K562 treated with DMSO at 1 percent for 24 hours (cell line): ENCODE measurements around the gene FERMT3. TPM values are rescaled to one million over a fixed set of nuclear protein-coding genes. Genes with fewer than 3 reads are reported as not detected.

Experiments
- total RNA-seq: library from RNA; unstranded; fragments of 300-600 nt; gene quantifications from 2 replicates; pipeline ENCODE4 v1.2.3, GENCODE V29; 2022; ENCODE audit warnings: low read depth; ENCODE audit not compliant: insufficient read depth

The FERMT3 gene
- total RNA-seq: 99.5 and 134 TPM in 2 replicates

DNA sequence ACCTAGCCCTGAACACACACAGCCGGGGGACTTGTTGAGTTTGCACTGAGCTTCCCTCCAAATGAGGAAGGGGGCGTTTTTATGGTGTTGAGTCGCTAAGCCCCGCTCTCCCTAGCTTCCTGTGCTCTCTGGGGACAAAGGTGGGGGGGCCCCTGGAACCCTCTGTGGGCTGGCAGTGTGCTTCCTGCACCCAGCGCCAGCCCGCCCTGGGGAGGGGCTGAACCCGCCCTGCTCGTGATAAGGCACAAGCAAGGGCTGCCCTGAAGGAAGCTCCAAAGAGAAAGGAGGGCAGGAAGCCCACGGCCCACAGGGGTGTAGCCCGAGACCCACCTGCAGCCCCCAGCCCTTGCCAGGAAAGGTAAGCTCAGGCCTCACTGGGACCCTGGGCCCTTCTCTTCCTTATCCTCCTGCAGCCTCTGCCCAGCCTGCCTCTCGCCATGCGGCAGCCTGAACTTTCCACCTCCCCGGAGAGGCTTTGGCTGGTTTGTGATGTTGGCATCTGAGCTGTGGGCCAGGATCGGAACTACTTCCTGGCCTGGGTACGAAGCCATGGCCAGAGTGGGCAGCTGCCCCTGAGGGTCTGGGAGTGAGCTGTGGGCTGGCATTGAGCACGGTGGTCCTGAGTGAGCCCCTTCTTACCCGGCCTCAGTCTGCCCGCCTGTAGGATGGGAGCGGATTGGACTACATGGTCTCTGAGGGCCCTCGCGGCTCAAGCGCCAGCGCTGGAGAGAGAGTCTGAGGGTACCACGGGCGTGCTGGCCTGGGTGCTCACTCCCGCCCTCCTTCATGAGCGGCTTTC is at the start of gene FERMT3:
Gene FERMT3, plus strand, starts transcription at position 265 of the 799 bp plus-strand sequence. CDS start 644 bp downstream, outside the sequence.

DNA sequence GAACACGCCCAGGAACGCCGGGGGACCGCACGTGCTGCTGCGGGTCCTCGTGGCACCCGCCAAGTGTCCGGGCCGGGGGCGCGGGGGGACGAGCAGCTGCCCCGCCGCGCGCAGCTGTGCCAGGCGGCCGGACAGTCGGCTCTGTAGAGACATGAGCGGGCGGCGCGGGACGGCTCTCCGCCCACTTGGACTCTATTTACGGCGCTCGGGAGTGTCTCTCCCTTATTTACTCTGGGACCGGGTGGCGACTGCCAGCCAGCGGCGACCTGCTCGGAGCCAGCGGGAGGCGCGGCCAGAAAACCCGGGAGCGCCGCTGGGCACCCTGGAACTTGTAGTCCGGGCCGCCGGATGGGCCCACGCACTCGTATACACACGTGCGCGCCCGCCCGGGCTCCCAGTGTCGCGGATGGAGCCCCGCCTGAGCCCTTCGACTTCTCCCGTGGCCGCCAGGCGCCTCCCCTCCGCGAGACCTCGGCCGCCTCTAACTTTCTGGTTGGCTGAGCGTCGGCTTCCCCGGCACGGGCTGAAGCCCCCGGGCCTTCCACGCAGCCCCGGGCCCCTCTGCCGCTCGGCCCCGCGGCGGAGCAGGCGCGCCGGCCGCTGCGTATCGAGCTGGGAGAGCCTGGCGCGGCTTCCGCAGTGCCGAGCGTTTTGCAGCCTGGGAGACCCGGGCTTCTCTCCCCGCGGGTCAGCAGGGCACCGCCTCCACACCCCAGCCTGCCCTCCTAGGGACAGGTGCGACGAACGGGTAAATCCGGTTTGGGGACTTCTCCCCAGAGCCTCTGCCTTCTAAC is 40.5 kb upstream of the FERMT3 start, which contains the start of gene MACROD1:
Gene MACROD1, minus strand, starts transcription at position 272 of the 794 bp plus-strand sequence. Its CDS starts 119 bp downstream, at position 153.

DNA sequence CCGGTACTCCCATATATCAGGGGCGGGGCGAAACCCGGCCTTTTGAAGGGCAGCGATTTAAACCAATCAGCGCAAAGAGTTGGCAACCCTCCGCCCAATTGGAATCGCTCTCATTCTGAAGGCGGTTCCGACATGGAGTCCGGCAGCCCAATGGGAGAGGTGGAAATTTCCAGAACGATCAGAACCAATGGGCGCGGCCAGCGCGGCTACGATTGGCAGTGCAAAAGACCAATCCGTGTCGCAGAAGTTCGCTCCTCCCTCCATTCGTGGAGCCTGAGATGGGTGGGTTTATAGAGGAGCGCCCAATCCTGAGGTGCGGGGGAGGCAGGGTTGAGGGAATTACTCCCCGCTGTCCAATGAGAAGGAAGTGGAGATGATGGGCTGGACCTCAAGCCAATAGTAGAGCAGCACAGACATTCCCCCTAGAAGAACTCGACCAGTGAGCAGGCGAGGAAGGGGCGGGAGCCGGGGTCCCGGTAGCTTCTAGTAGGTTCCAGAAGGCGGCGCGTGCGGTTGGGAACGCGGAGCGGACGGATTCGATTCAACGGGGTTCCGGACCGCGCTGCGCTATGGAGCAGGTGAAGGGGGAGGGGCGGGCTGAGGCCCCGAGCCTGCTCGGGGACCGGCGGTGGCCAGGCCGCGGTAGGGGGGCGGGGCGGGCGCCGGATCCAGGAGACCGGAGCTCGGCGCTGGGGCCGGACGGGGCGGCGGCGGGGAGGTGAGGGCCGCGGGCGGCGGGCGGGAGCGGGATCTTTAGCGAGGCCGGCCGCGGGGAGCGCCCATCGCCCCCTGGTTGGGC is 20.6 kb upstream of the FERMT3 start, which contains the start of gene STIP1:
Gene STIP1, plus strand, starts transcription at position 479 of the 799 bp plus-strand sequence. Its CDS starts 91 bp downstream, at position 570.

DNA sequence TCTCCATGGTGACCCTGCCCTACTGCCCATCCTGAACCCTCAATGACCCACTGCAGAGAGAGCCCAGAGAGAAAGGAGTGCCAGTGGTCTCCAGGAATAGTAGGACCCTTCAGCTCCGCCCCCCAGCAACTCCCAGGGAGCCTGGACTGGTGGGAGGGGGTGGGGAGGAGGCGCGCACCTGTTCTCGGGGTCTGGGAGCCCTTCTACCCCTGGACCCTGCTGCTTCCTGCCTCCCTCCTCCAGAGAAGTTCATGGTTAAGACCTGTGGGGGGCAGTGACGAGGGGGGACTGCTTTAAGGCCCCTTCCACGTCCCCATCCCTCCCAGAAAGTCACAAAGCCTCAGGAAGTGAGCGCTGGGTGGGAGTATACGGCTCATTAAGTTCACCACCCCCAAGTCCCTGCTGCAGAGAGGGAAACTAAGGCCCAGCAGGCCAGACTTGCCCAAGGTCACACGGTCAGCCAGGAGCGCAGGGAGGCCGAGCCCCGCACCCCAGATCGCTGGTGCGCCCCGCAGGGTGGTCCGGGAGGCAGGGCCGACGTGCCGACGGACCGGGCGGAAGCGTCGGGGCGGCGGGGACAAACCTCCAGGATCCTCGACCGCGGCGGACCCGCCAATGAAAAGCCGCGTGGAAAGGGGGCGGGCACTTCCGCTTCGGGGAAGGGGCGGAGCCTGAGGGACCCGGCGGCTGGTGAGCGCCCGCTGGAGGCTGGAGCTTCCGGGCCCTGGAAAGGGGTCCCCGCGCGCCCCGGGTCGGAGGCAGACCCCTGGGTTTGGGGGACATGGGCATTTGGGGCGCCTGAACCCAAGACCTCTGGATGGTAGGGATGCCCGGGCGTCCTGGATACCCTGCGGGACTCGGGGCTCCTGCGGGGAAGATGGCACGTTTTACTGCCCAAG is 19.3 kb downstream of the FERMT3 start, which contains the start of the genes NUDT22 and TRPT1:
Gene NUDT22, plus strand, starts transcription at position 667 of the 899 bp plus-strand sequence. CDS start 379 bp downstream, outside the sequence.
Gene TRPT1, minus strand, starts transcription at position 579 of the 899 bp plus-strand sequence. Its CDS starts 326 bp downstream, at position 253.

DNA sequence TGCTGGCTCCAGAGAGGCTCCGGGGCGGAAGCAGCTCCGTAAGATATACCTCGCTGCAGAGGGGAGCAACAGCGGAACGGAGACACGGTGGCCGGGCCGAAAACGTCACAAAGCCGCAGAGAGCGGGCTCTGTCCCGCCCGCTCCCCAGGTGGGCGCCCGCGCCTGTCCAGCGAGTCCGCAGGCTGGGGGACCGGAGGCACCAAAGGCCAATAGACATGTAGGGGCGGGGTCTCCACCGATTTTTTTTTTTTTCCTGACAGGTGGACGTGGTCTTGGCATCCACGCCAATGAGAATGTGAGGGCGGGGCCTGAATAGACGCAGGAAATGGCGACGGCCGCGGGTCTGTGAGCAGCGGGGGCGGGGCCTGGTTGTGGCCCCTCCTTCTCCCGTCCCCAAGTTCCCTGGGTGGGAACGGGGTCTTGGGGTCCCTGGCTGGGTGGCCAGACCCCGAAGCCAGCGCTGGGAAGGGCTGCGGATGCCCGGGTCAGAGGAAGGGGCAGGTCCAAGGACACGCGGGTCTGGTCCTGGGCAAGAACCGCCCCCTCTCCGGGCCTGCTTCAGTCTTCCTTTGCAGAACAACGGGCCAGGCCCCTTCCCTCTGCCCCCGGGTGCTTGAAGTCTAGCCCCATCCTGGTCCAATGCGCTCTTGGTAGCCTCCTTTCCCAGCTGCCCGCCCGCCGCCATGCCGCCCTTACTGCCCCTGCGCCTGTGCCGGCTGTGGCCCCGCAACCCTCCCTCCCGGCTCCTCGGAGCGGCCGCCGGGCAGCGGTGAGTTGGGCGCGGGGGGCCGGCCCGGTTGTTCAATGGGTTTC is 23.9 kb downstream of the FERMT3 start, which contains the start of gene DNAJC4:
Gene DNAJC4, plus strand, starts transcription at position 378 of the 814 bp plus-strand sequence. Its CDS starts 307 bp downstream, at position 685.

DNA sequence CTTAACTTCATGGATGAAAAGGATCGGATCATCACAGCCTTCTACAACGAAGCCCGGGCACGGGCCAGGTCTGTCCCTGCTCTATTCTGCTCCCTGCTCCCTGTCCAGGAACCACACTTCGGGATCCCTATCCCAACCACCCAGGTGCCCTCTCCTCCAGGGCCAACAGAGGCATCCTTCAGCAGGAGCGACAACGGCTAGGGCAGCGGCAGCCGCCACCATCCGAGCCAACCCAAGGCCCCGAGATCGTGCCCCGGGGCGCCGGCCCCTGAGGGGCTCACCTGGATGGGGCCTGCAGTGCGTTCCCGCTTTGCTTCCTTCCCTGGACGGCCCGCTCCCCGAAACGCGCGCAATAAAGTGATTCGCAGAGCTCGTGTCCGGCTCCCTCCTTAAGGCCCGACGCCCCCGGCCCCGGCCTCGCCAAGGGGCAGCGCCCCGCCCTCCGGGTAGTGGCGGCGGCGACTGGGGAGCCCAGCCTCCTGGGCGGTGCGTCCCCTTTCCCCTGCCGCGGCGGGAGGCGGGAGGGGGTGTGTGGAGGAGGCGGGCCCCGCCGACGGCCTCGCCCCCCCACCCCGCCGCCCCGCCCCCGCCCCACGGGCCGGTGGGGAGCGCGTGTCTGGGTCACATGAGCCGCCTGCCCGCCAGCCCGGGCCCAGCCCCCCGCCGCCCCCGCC is 27.5 kb downstream of the FERMT3 start, which contains the start of gene VEGFB:
Gene VEGFB, plus strand, starts transcription at position 672 of the 674 bp plus-strand sequence. CDS start 250 bp downstream, outside the sequence.

DNA sequence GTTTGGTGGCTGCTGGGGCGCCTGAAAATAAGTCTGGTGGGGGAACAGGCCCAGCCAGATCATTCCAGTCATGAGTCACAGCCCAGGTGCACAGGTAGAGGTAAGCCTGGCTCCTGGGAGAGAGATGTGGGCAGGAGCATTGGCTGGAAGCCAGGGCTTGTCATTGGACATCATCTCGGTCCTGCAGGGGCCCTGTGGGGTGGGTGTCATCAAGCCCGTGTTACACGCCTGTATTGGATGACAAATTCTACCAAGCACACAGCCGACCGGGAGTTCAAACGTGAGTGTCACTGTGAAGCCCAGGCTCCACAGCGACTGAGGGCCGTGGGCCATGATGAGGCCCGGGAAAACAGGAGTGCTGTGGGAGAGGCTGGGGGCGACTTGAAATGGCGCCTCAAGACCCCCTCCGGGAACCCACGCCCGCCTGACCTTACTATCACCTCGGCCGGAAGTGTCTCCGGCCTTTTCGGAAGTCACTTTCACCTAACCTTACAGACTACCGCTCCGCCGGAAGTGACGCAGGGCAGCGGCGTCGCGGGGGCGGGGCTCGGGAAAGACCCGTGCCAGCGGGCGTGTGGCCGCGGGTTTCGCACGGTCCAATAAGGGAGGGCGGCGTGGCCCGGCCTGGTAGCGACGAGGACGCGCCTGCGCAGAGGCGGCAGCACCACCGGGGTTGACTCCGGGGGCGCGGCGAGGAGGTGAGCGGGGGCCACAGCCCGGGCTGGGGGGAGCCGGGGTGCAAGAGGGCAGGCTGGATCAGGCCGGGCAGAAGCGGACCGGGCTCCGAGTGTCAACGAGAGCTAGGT is 34.1 kb downstream of the FERMT3 start, which contains the start of gene FKBP2:
Gene FKBP2, plus strand, starts transcription at position 661 of the 806 bp plus-strand sequence. CDS start 1,293 bp downstream, outside the sequence.

DNA sequence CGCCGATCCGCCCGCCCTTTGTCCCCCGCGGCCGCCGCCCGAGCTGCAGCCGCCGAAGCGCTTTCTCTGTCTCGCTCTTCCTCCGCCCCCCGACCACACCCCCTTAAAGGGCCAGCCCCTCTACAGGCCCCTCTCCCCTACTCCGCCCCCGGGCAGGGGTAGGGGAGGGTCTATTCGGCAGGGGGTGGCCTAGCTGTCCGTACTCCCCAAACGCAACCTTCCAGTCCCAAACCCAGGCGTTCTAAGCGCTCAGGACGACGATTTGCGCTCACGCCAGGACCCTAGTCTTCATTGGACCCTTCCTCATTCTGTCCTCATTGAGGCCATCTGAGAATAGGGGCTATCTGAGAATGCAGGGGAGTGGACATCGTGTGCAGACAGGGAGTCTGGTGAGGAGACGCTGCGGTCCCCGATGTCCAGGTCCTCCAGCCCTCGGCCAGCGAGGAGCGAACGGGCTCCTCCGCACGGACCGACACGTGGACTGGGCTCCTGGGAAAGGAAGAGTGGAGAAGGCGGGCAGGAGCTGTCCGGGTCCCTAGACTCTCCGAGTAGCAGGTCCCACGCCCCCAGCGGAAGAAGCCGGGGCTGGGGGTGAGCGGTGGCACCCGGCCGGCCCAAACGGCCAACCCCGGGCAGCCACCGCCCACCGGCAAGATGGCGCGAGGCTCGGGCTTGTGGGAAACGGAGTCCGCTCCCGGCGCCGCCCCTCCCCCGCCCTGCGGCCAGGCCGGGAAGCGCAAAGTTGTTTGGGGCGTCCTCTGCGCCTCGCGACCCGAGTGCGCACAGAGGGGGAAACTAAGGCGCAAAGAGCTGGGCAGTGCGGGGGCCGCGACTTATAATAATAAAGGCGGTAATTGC is 40.6 kb downstream of the FERMT3 start, which contains the start of gene PPP1R14B:
Gene PPP1R14B, minus strand, starts transcription at position 73 of the 858 bp plus-strand sequence. CDS start 270 bp downstream, outside the sequence.

DNA sequence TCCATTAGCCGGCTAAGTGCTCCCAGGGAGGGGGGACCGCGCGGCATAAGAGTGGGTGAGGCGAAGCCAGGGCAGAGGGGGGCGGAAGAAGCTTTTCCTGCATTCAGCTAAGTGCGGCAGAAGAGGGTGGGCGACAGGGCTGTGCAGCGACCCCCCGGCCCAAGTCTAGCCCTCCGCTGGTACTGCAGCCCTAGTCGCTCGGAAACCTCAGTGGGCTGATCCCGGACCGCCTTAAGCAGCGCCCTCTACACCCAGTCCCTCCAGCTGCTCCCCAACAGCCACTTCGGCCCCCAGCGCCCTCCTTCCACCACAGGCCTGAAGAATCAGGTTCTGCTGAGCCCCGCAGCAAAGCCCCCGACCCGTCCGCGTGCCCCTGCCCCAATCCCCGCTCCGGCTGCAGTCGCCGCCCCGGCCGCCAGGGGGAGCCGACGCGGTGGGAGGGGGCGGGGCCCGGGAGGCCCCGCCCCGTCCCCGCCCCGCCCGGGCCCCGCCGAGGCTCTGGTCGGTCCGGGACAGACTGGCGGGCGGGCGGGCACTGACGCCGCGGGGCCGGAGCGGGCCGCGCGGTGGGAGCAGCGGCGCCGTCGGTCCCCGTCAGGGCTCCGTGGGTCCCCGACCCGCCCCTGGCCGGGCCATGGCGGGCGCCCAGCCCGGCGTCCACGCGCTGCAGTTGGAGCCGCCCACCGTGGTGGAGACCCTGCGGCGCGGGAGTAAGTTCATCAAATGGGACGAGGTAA is 44.7 kb downstream of the FERMT3 start, which contains the start of gene PLCB3:
Gene PLCB3, plus strand, starts transcription at position 515 of the 737 bp plus-strand sequence. Its CDS starts 120 bp downstream, at position 635.

Other genes starting within 250 kb of the FERMT3 start
- 1,168 and 1,233 TPM in 2 replicates for gene COX8A, start 232.1 kb upstream of the FERMT3 start, total RNA-seq
- 98.3 and 104 TPM in 2 replicates for gene OTUB1, start 220.3 kb upstream of the FERMT3 start, total RNA-seq
- 0.39 and 0.42 TPM in 2 replicates for gene FLRT1, start 170.8 kb upstream of the FERMT3 start, total RNA-seq
- gene MACROD1, start 40.6 kb upstream of the FERMT3 start, total RNA-seq: 74.0 and 92.1 TPM in 2 replicates
- 258 and 264 TPM in 2 replicates for gene STIP1, start 20.6 kb upstream of the FERMT3 start, total RNA-seq
- 72.1 and 77.0 TPM in 2 replicates for gene TRPT1, start 19.5 kb downstream of the FERMT3 start, total RNA-seq
- 101 and 111 TPM in 2 replicates for gene NUDT22, start 19.6 kb downstream of the FERMT3 start, total RNA-seq
- 89.8 and 99.8 TPM in 2 replicates for gene DNAJC4, start 23.8 kb downstream of the FERMT3 start, total RNA-seq
- gene VEGFB, start 27.9 kb downstream of the FERMT3 start, total RNA-seq: 94.9 and 104 TPM in 2 replicates
- 137 and 160 TPM in 2 replicates for gene FKBP2, start 34.4 kb downstream of the FERMT3 start, total RNA-seq
- 132 and 144 TPM in 2 replicates for gene PPP1R14B, start 40.2 kb downstream of the FERMT3 start, total RNA-seq
- gene PLCB3, start 44.8 kb downstream of the FERMT3 start, total RNA-seq: 31.5 and 33.2 TPM in 2 replicates
- gene BAD, start 77.9 kb downstream of the FERMT3 start, total RNA-seq: 91.4 and 115 TPM in 2 replicates
- gene GPR137, start 79.1 kb downstream of the FERMT3 start, total RNA-seq: 72.8 and 80.0 TPM in 2 replicates
- gene KCNK4, start 84.6 kb downstream of the FERMT3 start, total RNA-seq: not detected in 2 replicates
- 1.5 and 3.7 TPM in 2 replicates for gene CATSPERZ, start 93.6 kb downstream of the FERMT3 start, total RNA-seq
- gene ESRRA, start 98.8 kb downstream of the FERMT3 start, total RNA-seq: 92.4 and 101 TPM in 2 replicates
- gene TRMT112, start 110.8 kb downstream of the FERMT3 start, total RNA-seq: 362 and 373 TPM in 2 replicates
- 542 and 543 TPM in 2 replicates for gene PRDX5, start 111.4 kb downstream of the FERMT3 start, total RNA-seq
- gene CCDC88B, start 133.5 kb downstream of the FERMT3 start, total RNA-seq: 16.6 and 17.1 TPM in 2 replicates
- gene RPS6KA4, start 152.4 kb downstream of the FERMT3 start, total RNA-seq: 30.9 and 35.9 TPM in 2 replicates